ENCODE measurements around the gene MSI2.

- TF ChIP-seq POLR2A (IDR thresholded peaks at IDR 0.05; ENCODE audit: low read depth, low read length) = no peak
- no peak for TF ChIP-seq POLR2AphosphoS5 (IDR thresholded peaks at IDR 0.05; ENCODE audit: low read depth, low read length)
Observed at GRCh38 chr17:57615836-57616757, 359.8 kb downstream of the MSI2 start.
